ENCODE results near the gene GPR62.
A peak's percentile ranks its signal among the peaks of the same experiment; 100 is the strongest.

GPR62 gene

GRCh38 chr3:51982352-51982837 lies 27.2 kb downstream of the GPR62 start:
- H3K4me3 ChIP-seq (ENCODE audit: control insufficient read depth, low read depth, low read length): peak overlapping the region; percentile 69
- TF ChIP-seq, protein P1, sequence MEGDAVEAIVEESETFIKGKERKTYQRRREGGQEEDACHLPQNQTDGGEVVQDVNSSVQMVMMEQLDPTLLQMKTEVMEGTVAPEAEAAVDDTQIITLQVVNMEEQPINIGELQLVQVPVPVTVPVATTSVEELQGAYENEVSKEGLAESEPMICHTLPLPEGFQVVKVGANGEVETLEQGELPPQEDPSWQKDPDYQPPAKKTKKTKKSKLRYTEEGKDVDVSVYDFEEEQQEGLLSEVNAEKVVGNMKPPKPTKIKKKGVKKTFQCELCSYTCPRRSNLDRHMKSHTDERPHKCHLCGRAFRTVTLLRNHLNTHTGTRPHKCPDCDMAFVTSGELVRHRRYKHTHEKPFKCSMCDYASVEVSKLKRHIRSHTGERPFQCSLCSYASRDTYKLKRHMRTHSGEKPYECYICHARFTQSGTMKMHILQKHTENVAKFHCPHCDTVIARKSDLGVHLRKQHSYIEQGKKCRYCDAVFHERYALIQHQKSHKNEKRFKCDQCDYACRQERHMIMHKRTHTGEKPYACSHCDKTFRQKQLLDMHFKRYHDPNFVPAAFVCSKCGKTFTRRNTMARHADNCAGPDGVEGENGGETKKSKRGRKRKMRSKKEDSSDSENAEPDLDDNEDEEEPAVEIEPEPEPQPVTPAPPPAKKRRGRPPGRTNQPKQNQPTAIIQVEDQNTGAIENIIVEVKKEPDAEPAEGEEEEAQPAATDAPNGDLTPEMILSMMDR (IDR thresholded peaks at IDR 0.05; ENCODE audit: control insufficient read depth, insufficient read depth, low read depth, low read length, missing control alignments): peak; percentile 50
- no peak for DNase-seq (ENCODE audit: low read depth)

DNA sequence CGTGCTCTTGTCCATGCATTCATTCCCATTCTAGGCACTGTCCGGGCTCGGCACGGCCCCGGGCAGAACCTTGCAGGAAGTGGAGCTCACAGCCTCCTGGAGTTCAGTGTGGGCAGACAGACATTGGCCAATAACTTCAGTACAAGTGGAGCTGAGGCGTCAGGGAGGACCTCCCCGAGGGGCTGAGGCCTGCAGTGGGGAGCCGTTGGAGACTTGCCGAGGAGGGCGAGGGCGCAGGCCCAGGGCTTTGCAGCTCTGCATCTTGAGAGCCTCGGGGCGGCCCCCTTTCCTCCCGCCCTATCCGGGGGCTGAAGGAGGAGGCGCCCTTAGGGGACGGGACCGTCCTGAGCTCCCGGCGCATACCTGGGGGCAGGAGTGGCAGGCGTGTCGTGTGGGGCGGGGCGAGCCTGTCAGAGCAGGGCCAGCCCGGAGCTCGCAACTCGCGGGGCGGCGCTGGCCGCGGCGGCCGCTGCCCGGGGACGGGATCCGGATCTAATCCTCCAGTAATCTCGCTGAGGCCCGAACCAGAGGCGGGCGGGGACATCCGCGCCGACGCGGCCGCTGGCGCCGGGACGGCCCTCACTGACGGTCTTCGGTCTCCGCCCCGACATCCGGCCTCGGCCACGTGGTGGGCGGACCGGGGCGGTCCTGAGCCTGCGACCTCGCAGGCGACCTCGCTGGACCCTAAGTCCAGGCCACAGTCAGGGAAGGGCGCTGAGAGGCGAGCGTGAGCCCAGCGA lies 27.8 kb downstream of the GPR62 start, which contains the start of gene ACY1:
Gene ACY1 (plus strand): TSS at position 698 of the 740 bp plus-strand sequence. CDS start 530 bp downstream, outside the sequence.
- TF ChIP-seq, protein P1 (IDR thresholded peaks at IDR 0.05; ENCODE audit: control insufficient read depth, insufficient read depth, low read depth, low read length, missing control alignments): no peak

GRCh38 chr3:51983578-51984268 lies 28.5 kb downstream of the GPR62 start:
- peak overlapping the region; percentile 69 for H3K4me3 ChIP-seq (ENCODE audit: control insufficient read depth, low read depth, low read length)
- TF ChIP-seq, protein P1 (IDR thresholded peaks at IDR 0.05; ENCODE audit: control insufficient read depth, insufficient read depth, low read depth, low read length, missing control alignments): no peak
- DNase-seq (ENCODE audit: low read depth): no peak

More for the DNA sequence above, 27.8 kb downstream of the GPR62 start, which contains the start of gene ACY1:
- DNase-seq (ENCODE audit: low read depth): peak; percentile 38
- H3K4me3 ChIP-seq (ENCODE audit: control insufficient read depth, low read depth, low read length): peak within 1 kb of the TSS; percentile 69

DNA sequence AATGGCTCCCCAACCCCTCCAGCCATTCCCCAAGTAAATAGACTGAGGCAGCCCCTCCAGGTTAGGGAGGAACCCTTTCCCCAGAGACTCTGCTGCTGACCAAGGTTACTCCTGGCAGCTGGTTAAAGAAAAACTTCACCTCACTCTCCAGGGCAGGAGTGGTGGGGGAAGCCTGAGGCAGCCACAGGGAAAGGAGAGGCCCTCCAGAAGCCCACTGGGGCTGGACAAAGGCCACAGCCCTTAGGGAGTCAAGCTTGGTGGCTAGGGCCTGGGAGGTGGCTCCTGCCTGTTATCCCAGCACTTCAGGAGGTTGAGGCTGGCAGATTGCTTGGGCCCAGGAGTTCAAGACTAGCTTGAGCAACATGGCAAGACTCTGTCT lies 29.1 kb downstream of the GPR62 start:
- no peak for DNase-seq (ENCODE audit: low read depth)
- TF ChIP-seq, protein P1 (IDR thresholded peaks at IDR 0.05; ENCODE audit: control insufficient read depth, insufficient read depth, low read depth, low read length, missing control alignments): no peak
- H3K4me3 ChIP-seq (ENCODE audit: control insufficient read depth, low read depth, low read length): peak overlapping the region; percentile 69

DNA sequence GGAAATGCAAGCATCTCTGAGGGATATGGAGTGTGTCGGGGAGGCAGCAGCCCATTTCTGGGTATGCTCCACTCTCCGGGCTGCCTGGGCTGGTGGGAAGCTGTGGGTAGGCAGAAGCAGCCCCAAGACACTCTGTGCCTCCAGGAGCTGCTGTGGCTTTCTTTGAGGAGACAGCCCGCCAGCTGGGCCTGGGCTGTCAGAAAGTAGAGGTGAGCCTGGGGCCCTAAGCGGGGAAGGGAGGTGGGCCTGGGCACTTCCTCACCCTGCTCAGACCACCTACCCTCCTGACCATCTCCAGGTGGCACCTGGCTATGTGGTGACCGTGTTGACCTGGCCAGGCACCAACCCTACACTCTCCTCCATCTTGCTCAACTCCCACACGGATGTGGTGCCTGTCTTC lies 29.9 kb downstream of the GPR62 start:
- DNase-seq (ENCODE audit: low read depth): no peak
- TF ChIP-seq, protein P1 (IDR thresholded peaks at IDR 0.05; ENCODE audit: control insufficient read depth, insufficient read depth, low read depth, low read length, missing control alignments): no peak
- no peak overlapping the region for H3K4me3 ChIP-seq (ENCODE audit: control insufficient read depth, low read depth, low read length)

GRCh38 chr3:51986010-51986947 lies 31.1 kb downstream of the GPR62 start:
- H3K4me3 ChIP-seq (ENCODE audit: control insufficient read depth, low read depth, low read length): no peak overlapping the region

More at GRCh38 chr3:51986010-51986947, 31.1 kb downstream of the GPR62 start:
- DNase-seq (ENCODE audit: low read depth): no peak
- TF ChIP-seq, protein P1 (IDR thresholded peaks at IDR 0.05; ENCODE audit: control insufficient read depth, insufficient read depth, low read depth, low read length, missing control alignments): no peak

All from AG09309 (cell line).